Stimulated activated naive CD8-positive, alpha-beta T cell treated with anti-CD3 and anti-CD28 coated beads, Interleukin-15, amount 100 ng/mL, for 72 hours (primary cell): ENCODE results near the gene FSIP2.

ENCODE experiments used
- ATAC-seq: fragments of 150-1000 bp; cut with Tn5 transposase; 2 replicates; pipeline ENCODE4 v1.10.0; 2021; ENCODE audit warnings: mild to moderate bottlenecking, moderate library complexity
- DNase-seq, 2 donors: peaks; one replicate each; pipeline ENCODE4 v3.0.0; 2021 to 2022
- H3K27ac Mint-ChIP-seq, 2 donors: one replicate each; pipeline ENCODE4 v1.8.0; 2022; ENCODE audit warnings: mild to moderate bottlenecking in 2 of 2, mixed read lengths in 2 of 2, moderate library complexity in 2 of 2
- H3K27me3 Mint-ChIP-seq: one replicate; pipeline ENCODE4 v1.8.0; 2022; ENCODE audit warnings: mixed read lengths
- H3K4me1 Mint-ChIP-seq: one replicate; pipeline ENCODE4 v1.8.0; 2022; ENCODE audit warnings: mild to moderate bottlenecking, mixed read lengths
- H3K4me3 Mint-ChIP-seq, 2 donors: one replicate each; pipeline ENCODE4 v1.8.0; 2022; ENCODE audit warnings: mild to moderate bottlenecking in 2 of 2, mixed read lengths in 2 of 2, moderate library complexity in 1 of 2
- H3K9me3 Mint-ChIP-seq, 2 donors: one replicate each; pipeline ENCODE4 v1.8.0; 2022; ENCODE audit warnings: mixed read lengths in 2 of 2

FSIP2 gene

GRCh38 chr2:185738679-185739472 lies at the start of gene FSIP2:
TSS of gene FSIP2 (plus strand) at chr2:185738804. CDS start at chr2:185738895, 91 bp downstream.
- peak; percentile 47 to 57 for DNase-seq
- H3K27me3 Mint-ChIP-seq = peaks cover 32% of the 10 kb centered on the region
- H3K4me3 Mint-ChIP-seq = peak within 1 kb of the TSS in 1 of 2 donors; percentile 36
- H3K27ac Mint-ChIP-seq = no peak within 1 kb of the TSS
- ATAC-seq = peak; percentile 94
- peaks cover 22% of the 10 kb centered on the region in 2 donors for H3K9me3 Mint-ChIP-seq
- H3K4me1 Mint-ChIP-seq = no peaks in the 10 kb centered on the region

DNA sequence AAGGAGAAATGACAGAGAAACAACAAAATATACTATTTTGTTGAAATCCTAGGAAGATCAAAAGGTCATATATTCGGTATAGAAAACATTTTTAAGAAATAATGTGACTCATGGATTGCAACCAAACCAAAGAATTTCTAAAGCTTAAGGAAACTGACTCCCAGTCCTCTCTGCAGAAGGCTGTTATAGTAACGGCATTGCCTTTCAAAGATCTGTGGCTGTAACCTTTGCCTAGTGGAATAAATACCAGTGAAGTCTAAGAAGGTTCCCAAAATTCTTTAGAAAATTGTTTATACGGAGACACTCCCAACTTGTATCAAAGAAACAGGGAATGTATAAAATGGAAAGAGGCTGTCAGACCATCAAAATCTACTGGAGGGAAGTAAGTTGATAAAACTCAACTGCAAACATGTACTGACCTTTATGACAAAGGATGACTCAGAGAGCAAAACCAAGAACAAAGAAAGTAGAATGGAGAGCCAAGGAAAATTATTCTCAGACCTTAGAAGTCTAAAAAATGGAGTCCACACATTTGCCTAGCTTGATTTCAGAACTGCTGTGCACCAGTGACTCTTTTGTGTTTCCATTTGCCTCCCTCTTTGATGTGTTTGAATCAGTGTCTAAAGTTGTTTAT lies 48.6 kb upstream of the FSIP2 start:
- Mint-ChIP-seq H3K27me3 (no peaks in the 10 kb centered on the region), H3K4me1 (no peaks in the 10 kb centered on the region), H3K9me3 (peaks cover 9 to 26% of the 10 kb centered on the region in 2 donors), H3K4me3 (no peak overlapping the region), H3K27ac (peak overlapping the region in 1 of 2 donors; percentile 50)
- DNase-seq = no peak
- ATAC-seq = no peak

DNA sequence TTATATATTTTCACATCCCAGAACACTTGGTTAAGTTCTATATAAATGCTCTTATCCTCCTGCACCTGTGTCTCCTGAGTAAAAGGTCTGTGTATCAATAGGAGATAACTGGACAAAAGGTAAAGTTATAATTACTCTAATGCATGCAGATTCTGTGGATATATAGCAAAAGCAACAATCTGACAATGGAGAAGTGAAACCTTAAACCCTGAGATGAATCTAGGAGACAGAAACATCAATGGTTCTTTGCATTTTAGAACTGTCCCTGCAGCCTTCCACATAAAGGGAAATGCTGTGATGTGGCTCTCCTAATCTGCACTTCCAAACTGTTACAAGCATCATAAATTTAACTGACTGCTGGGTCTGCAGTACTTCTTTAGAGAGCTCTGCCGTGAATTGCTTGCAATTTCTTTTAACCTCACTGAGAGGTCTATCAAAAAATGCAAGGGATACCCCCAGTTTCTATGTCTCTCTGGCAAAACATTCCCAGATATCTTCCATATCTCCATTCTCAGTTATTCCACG lies 42.8 kb upstream of the FSIP2 start:
- Mint-ChIP-seq H3K27me3 (no peaks in the 10 kb centered on the region), H3K27ac (no peak overlapping the region), H3K9me3 (peaks cover 0 to 7% of the 10 kb centered on the region in 2 donors), H3K4me3 (no peak overlapping the region), H3K4me1 (no peaks in the 10 kb centered on the region)
- ATAC-seq = no peak
- DNase-seq = no peak

- ATAC-seq (no peak), DNase-seq (no peak)
- Mint-ChIP-seq H3K27ac (no peak overlapping the region), H3K9me3 (no peaks in the 10 kb centered on the region), H3K4me3 (no peak overlapping the region), H3K27me3 (no peaks in the 10 kb centered on the region), H3K4me1 (no peaks in the 10 kb centered on the region)
Measured at GRCh38 chr2:185700883-185701282, 37.7 kb upstream of the FSIP2 start.

DNA sequence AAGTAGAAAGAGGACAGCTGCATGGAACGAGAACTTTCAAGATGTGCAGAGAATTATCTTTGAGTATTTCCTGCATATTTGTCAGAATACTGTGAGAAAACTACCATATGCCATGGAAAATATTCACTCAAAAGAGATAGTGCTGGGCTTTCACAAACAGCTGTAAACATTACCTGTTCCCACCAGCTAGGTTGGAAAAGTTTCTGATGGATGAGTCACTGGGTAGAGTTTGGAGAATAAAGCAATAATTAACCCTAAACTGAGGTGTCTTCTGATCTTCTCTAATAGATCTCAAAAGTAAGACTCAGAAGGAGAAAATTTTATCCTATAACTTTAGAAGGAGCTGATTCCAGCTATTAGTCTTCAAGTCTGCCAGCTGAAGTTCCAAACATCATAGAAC lies 3.9 kb upstream of the FSIP2 start:
- H3K9me3 Mint-ChIP-seq = peaks cover 22% of the 10 kb centered on the region in 2 donors
- H3K27ac Mint-ChIP-seq = no peak overlapping the region
- H3K4me3 Mint-ChIP-seq = no peak overlapping the region
- no peak for DNase-seq
- H3K4me1 Mint-ChIP-seq = no peaks in the 10 kb centered on the region
- ATAC-seq = no peak
- peaks cover 25% of the 10 kb centered on the region for H3K27me3 Mint-ChIP-seq

DNA sequence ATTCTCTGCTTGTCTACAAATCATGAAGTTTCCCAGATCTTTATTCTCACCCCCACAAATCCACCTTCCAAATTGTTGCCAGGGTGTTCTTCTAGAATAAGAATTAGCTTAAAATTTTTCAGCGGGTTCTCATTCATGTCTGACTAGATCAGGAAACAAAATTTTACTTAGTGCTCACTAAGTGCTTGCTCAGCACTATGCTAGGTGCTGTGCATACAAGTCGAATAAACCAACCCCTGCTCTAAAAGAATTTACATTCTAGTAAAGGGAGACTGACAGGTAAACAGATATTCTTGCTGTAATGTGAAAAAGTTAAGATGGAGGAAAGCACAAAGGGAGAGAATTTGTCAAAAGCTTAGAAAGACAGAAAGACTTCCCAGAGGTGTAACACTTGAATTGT lies 2.4 kb upstream of the FSIP2 start:
- Mint-ChIP-seq H3K4me3 (no peak overlapping the region), H3K27ac (no peak overlapping the region), H3K4me1 (no peaks in the 10 kb centered on the region), H3K9me3 (peaks cover 22% of the 10 kb centered on the region in 2 donors), H3K27me3 (peaks cover 32% of the 10 kb centered on the region)
- ATAC-seq (no peak), DNase-seq (no peak)

- no peak overlapping the region for H3K4me3 Mint-ChIP-seq
- peaks cover 0 to 4% of the 10 kb centered on the region in 2 donors for H3K9me3 Mint-ChIP-seq
- H3K27ac Mint-ChIP-seq = no peak overlapping the region
- no peaks in the 10 kb centered on the region for H3K4me1 Mint-ChIP-seq
- ATAC-seq = no peak
- no peaks in the 10 kb centered on the region for H3K27me3 Mint-ChIP-seq
- no peak for DNase-seq
Measured at GRCh38 chr2:185745864-185746859, 7.6 kb downstream of the FSIP2 start.

- Mint-ChIP-seq H3K27me3 (no peaks in the 10 kb centered on the region), H3K27ac (no peak overlapping the region), H3K9me3 (peaks cover under 1 to 14% of the 10 kb centered on the region in 2 donors), H3K4me3 (no peak overlapping the region), H3K4me1 (no peaks in the 10 kb centered on the region)
- ATAC-seq (no peak), DNase-seq (no peak)
Measured at GRCh38 chr2:185757356-185757755, 18.8 kb downstream of the FSIP2 start.

- no peaks in the 10 kb centered on the region for H3K4me1 Mint-ChIP-seq
- peaks cover 56 to 58% of the 10 kb centered on the region in 2 donors for H3K9me3 Mint-ChIP-seq
- DNase-seq (no peak), ATAC-seq (no peak)
- no peaks in the 10 kb centered on the region for H3K27me3 Mint-ChIP-seq
- no peak overlapping the region for H3K4me3 Mint-ChIP-seq
- no peak overlapping the region for H3K27ac Mint-ChIP-seq
Measured at GRCh38 chr2:185771396-185771795, 32.8 kb downstream of the FSIP2 start.

DNA sequence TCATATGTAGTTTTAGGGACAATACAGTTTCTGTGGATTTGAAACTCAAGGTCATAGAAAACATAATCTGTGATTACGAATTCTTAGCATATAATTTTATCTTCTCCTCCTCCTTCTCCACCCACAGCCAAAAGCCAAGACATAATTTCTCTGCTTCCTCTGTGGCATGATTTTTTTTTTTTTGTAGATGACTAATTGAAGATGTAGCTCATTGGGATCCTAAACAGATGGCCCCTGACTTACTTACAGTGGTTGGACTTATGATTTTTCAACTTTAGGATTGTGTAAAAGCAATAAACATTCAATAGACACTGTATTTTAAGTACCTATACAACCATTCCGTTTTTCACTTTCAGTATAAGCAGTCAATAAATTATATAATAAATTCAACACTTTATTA lies 42.3 kb downstream of the FSIP2 start:
- H3K4me1 Mint-ChIP-seq = no peaks in the 10 kb centered on the region
- H3K4me3 Mint-ChIP-seq = no peak overlapping the region
- DNase-seq (no peak), ATAC-seq (no peak)
- no peaks in the 10 kb centered on the region for H3K27me3 Mint-ChIP-seq
- H3K27ac Mint-ChIP-seq = no peak overlapping the region
- H3K9me3 Mint-ChIP-seq = no peaks in the 10 kb centered on the region

DNA sequence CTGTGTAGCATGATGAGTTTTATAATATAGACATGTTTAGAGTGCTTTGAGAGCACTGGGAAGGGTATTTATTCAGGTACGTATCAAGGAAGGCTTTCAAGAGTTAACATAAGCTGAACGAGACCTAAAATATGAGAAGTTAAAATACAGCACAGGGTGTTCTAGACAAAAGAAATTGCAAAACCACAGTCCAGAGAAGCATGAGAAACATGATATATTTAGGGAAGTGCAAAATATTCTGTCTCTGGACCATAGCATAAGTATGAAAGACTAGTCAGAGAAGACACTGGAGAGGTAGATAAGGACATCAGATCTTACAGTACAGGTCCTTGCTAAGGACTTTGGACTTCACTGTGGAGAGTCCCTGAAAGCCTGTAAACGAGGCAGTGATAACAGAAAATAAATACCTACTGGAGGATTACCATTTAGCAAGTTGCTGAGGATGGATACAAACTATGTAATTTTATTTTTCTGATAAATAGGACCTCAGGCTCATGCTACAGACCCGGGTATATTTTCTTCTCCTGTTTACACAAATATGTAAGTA lies 43.7 kb downstream of the FSIP2 start:
- H3K4me1 Mint-ChIP-seq = no peaks in the 10 kb centered on the region
- ATAC-seq (no peak), DNase-seq (no peak)
- no peak overlapping the region for H3K4me3 Mint-ChIP-seq
- H3K9me3 Mint-ChIP-seq = no peaks in the 10 kb centered on the region
- H3K27me3 Mint-ChIP-seq = no peaks in the 10 kb centered on the region
- no peak overlapping the region for H3K27ac Mint-ChIP-seq

- Mint-ChIP-seq H3K27ac (no peak overlapping the region), H3K4me3 (no peak overlapping the region), H3K9me3 (no peaks in the 10 kb centered on the region), H3K4me1 (no peaks in the 10 kb centered on the region), H3K27me3 (no peaks in the 10 kb centered on the region)
- ATAC-seq (no peak), DNase-seq (no peak)
Measured at GRCh38 chr2:185785156-185785555, 46.6 kb downstream of the FSIP2 start.

- ATAC-seq (no peak), DNase-seq (no peak)
- H3K9me3 Mint-ChIP-seq = no peaks in the 10 kb centered on the region
- H3K4me3 Mint-ChIP-seq = no peak overlapping the region
- H3K4me1 Mint-ChIP-seq = no peaks in the 10 kb centered on the region
- no peak overlapping the region for H3K27ac Mint-ChIP-seq
- no peaks in the 10 kb centered on the region for H3K27me3 Mint-ChIP-seq
Measured at GRCh38 chr2:185785851-185786473, 47.4 kb downstream of the FSIP2 start.

- Mint-ChIP-seq H3K4me3 (no peak overlapping the region), H3K27ac (no peak overlapping the region), H3K4me1 (no peaks in the 10 kb centered on the region), H3K27me3 (no peaks in the 10 kb centered on the region), H3K9me3 (no peaks in the 10 kb centered on the region)
- no peak for ATAC-seq
- no peak for DNase-seq
Measured at GRCh38 chr2:185787227-185788145, 48.9 kb downstream of the FSIP2 start.
